GM19372 (cell line): ENCODE results near the gene ZNF221.
"Not testable (repeated sequence)": the region's sequence is repeated elsewhere in the genome, so short reads cannot be mapped to it uniquely, and the experiment has no call there.

Experiments used
- ATAC-seq: cut with Tn5 transposase; IDR thresholded peaks from one replicate; pipeline ENCODE4 v1.9.1; 2021; ENCODE audit warnings: mild to moderate bottlenecking, low read depth, moderate library complexity; ENCODE audit not compliant: unreplicated experiment

Gene ZNF221

GRCh38 chr19:43950834-43951645 is at the start of gene ZNF221:
Gene ZNF221, plus strand, starts transcription at chr19:43951228. Its CDS starts 11,499 bp downstream, at chr19:43962727.
- ATAC-seq: peak; percentile 92

- ATAC-seq: no peak
Measured at GRCh38 chr19:43901395-43902390, 49.3 kb upstream of the ZNF221 start.

GRCh38 chr19:43902399-43902798 is 48.6 kb upstream of the ZNF221 start:
- no peak for ATAC-seq

- no peak for ATAC-seq
Measured at GRCh38 chr19:43905897-43906296, 45.1 kb upstream of the ZNF221 start.

- no peak for ATAC-seq
Measured at GRCh38 chr19:43906774-43907173, 44.3 kb upstream of the ZNF221 start.

GRCh38 chr19:43908659-43909058 is 42.4 kb upstream of the ZNF221 start:
- no peak for ATAC-seq

- no peak for ATAC-seq
Measured at GRCh38 chr19:43910884-43911283, 40.1 kb upstream of the ZNF221 start.

GRCh38 chr19:43913383-43913782 is 37.6 kb upstream of the ZNF221 start:
- no peak for ATAC-seq

GRCh38 chr19:43914051-43914450 is 37.0 kb upstream of the ZNF221 start:
- no peak for ATAC-seq

- no peak for ATAC-seq
Measured at GRCh38 chr19:43923875-43924274, 27.2 kb upstream of the ZNF221 start.

- ATAC-seq: no peak
Measured at GRCh38 chr19:43928820-43929219, 22.2 kb upstream of the ZNF221 start.

GRCh38 chr19:43934055-43934984 is 16.7 kb upstream of the ZNF221 start:
- no peak for ATAC-seq

GRCh38 chr19:43934985-43935708 is 15.9 kb upstream of the ZNF221 start, which contains the start of gene ZNF45:
Gene ZNF45, minus strand, starts transcription at chr19:43935282. Its CDS starts 13,097 bp downstream, at chr19:43922185.
- peak; percentile 88 for ATAC-seq

GRCh38 chr19:43936188-43936587 is 14.8 kb upstream of the ZNF221 start:
- no peak for ATAC-seq

GRCh38 chr19:43939557-43940260 is 11.3 kb upstream of the ZNF221 start:
- no peak for ATAC-seq

- no peak for ATAC-seq
Measured at GRCh38 chr19:43940719-43941118, 10.3 kb upstream of the ZNF221 start.

- no peak for ATAC-seq
Measured at GRCh38 chr19:43941209-43941608, 9.8 kb upstream of the ZNF221 start.

GRCh38 chr19:43947412-43947811 is 3.6 kb upstream of the ZNF221 start:
- ATAC-seq: not testable (repeated sequence)

GRCh38 chr19:43949803-43950202 is 1.2 kb upstream of the ZNF221 start:
- ATAC-seq: not testable (repeated sequence)
